Brain microvascular endothelial cell (primary cell): ENCODE measurements around the gene KLK12.

Experiments
- DNase-seq: peaks from one replicate; pipeline ENCODE4 v3.0.0-alpha.2; 2020
- H3K27ac ChIP-seq: fragments of 250-450 bp; sonication (Bioruptor Pico); 2 replicates; pipeline ENCODE4 v1.5.1; 2020; ENCODE audit warnings: mild to moderate bottlenecking, moderate library complexity
- H3K27me3 ChIP-seq: fragments of 250-450 bp; sonication (Bioruptor Pico); replicated peaks from 2 replicates; pipeline ENCODE4 v1.5.1; 2020; ENCODE audit warnings: mild to moderate bottlenecking
- H3K36me3 ChIP-seq: fragments of 250-450 bp; sonication (Bioruptor Pico); replicated peaks from 2 replicates; pipeline ENCODE4 v1.5.1; 2020; ENCODE audit warnings: mild to moderate bottlenecking
- H3K4me3 ChIP-seq: 2 replicates; pipeline ENCODE4 v1.5.1; 2011; ENCODE audit warnings: low read depth, mild to moderate bottlenecking, control low read depth, low read length, moderate library complexity
- in situ Hi-C: cut with HindIII; loops from 2 replicates; pipeline ENCODE4 v1.10.0; 2017; ENCODE audit warnings: low sequenced_read_pairs, low pct_ligation_motif_present
- TF ChIP-seq, protein P1 (sequence below): IDR thresholded peaks from 2 replicates; pipeline ENCODE4 v1.5.1; 2011; ENCODE audit warnings: low read depth, mild to moderate bottlenecking, moderate library complexity, low read length, control low read depth, inconsistent platforms; ENCODE audit errors: missing control alignments

The KLK12 gene, protein sequence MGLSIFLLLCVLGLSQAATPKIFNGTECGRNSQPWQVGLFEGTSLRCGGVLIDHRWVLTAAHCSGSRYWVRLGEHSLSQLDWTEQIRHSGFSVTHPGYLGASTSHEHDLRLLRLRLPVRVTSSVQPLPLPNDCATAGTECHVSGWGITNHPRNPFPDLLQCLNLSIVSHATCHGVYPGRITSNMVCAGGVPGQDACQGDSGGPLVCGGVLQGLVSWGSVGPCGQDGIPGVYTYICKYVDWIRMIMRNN

DNA sequence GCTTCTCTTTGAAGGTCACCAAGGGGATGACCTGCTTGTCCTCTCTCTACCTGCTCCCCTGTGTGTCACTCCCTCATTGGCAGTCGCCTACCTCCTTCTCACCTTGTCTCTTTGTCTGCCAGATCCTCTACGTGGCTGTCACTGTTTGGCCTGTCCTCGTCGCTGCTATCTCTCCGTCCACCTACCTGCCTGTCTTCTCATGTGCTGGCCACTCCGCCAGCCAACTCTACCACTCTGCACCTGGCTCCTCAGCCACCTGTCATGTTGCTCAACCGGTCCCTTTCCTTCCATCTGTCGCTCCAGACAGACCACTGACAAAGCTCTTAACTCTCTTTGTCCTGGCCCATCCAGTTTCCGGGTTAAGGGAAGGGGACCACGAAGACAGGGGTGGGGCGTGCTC, at the start of gene KLK12:
Gene KLK12, minus strand, starts transcription at position 299 of the 400 bp plus-strand sequence. CDS start 381 bp downstream, outside the sequence.
- no peak for DNase-seq
- in situ Hi-C loops: no loop called here
- H3K27ac ChIP-seq: no peak within 1 kb of the TSS
- no peaks in the 10 kb centered on the region for H3K36me3 ChIP-seq
- H3K4me3 ChIP-seq: no peak within 1 kb of the TSS
- H3K27me3 ChIP-seq: no peaks in the 10 kb centered on the region
- TF ChIP-seq, protein P1, sequence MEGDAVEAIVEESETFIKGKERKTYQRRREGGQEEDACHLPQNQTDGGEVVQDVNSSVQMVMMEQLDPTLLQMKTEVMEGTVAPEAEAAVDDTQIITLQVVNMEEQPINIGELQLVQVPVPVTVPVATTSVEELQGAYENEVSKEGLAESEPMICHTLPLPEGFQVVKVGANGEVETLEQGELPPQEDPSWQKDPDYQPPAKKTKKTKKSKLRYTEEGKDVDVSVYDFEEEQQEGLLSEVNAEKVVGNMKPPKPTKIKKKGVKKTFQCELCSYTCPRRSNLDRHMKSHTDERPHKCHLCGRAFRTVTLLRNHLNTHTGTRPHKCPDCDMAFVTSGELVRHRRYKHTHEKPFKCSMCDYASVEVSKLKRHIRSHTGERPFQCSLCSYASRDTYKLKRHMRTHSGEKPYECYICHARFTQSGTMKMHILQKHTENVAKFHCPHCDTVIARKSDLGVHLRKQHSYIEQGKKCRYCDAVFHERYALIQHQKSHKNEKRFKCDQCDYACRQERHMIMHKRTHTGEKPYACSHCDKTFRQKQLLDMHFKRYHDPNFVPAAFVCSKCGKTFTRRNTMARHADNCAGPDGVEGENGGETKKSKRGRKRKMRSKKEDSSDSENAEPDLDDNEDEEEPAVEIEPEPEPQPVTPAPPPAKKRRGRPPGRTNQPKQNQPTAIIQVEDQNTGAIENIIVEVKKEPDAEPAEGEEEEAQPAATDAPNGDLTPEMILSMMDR: no peak

GRCh38 chr19:51084505-51084904, 49.7 kb upstream of the KLK12 start:
- H3K27ac ChIP-seq: no peak overlapping the region
- in situ Hi-C loops: no loop called here
- H3K27me3 ChIP-seq: no peaks in the 10 kb centered on the region
- no peaks in the 10 kb centered on the region for H3K36me3 ChIP-seq
- no peak for DNase-seq
- no peak overlapping the region for H3K4me3 ChIP-seq
- TF ChIP-seq, protein P1: no peak

DNA sequence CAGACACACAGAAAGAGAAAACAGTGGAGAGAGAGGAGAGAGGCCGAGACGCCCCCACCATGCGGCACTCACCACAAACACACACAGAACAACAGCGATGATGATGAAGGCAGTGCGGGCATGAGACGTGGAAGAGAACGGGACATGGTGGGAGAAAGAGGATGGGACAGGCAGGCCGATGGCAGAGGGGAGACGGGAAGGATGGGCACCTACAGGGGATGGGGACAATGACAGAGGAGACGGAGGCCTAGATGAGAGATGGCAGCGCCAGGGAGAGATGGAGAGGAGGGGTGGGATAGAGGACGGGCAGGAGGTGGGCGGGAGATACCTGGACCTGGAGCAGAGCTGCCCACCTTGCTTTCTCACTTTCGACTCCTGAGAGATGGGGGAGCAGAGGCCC, 49.0 kb upstream of the KLK12 start:
- in situ Hi-C loops: no loop called here
- TF ChIP-seq, protein P1: no peak
- no peak overlapping the region for H3K27ac ChIP-seq

DNA sequence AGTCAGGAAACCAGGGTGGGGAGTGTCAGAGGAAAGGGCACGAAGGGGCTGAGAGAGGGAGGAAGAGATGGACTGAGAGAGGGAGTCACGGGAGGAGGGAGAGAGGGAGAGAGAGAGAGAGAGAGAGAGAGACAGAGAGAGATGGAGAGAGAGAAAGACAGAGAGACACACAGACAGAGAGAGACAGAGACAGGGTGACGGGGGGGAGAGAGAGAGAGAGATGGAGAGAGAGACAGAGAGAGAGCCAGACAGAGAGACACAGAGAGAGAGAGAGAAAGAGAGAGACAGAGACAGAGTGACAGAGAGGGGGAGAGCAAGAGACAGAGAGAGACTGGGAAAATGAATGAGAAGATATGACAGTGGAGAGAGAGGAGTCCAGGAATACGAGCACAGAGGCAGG, 48.4 kb upstream of the KLK12 start:
- in situ Hi-C loops: no loop called here

More for the DNA sequence above, 49.0 kb upstream of the KLK12 start:
- no peaks in the 10 kb centered on the region for H3K27me3 ChIP-seq
- no peak overlapping the region for H3K4me3 ChIP-seq
- DNase-seq: no peak
- H3K36me3 ChIP-seq: no peaks in the 10 kb centered on the region

DNA sequence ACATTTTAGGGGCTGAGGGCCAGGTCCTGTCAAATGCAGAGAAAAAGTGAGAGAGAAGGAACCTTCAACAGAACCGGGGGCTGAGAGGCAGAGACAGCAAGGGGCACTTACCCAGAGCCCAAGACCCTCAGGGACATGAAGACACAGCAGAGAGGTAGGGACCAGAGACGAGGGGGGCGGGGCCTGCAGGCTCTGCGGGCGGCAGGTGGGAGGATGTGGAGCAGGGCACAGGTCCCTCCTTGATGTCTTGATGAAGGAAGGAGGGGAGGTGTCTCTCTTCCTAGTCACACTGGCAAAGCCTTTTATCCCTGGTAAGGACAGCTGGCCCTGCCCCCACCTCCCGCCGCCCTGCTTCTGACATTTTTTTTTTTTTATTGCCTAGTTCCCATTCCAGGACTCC, 47.8 kb upstream of the KLK12 start, which contains the start of gene KLK14:
Gene KLK14, minus strand, starts transcription at position 277 of the 400 bp plus-strand sequence. Its CDS starts 273 bp downstream, at position 4.
- H3K27me3 ChIP-seq: no peaks in the 10 kb centered on the region
- H3K36me3 ChIP-seq: no peaks in the 10 kb centered on the region
- no peak within 1 kb of the TSS for H3K27ac ChIP-seq
- no peak for DNase-seq
- no peak within 1 kb of the TSS for H3K4me3 ChIP-seq
- TF ChIP-seq, protein P1: no peak
- in situ Hi-C loops: no loop called here

More for the DNA sequence above, 48.4 kb upstream of the KLK12 start:
- TF ChIP-seq, protein P1: no peak
- H3K36me3 ChIP-seq: no peaks in the 10 kb centered on the region
- no peak for DNase-seq
- no peaks in the 10 kb centered on the region for H3K27me3 ChIP-seq
- no peak overlapping the region for H3K4me3 ChIP-seq
- no peak overlapping the region for H3K27ac ChIP-seq

DNA sequence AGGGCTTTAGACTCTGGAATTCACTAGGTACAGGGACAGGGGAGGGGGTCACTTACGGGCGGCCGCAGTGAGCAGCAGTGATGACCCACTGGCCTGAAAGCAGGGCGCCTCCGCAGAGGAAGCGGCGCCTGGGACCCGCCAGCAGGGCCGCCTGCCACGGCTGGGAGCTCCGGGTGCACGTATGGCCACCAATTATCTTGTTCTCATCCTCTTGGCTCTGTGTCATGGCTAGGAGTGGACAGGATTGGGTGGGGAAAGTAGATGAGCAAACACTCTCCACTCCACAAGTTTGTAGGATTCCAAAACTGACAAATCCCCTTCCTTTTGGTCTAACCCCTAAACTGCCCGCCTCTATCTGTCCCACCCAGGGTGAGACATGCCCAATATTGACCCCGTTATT, 46.7 kb upstream of the KLK12 start:
- Histone ChIP-seq H3K27ac (no peak overlapping the region), H3K27me3 (no peaks in the 10 kb centered on the region), H3K36me3 (no peaks in the 10 kb centered on the region), H3K4me3 (no peak overlapping the region)
- DNase-seq: no peak
- TF ChIP-seq, protein P1: no peak
- in situ Hi-C loops: no loop called here
